GM18909 (cell line): ENCODE measurements around the gene OR11A1.

Source experiments
- ATAC-seq: cut with Tn5 transposase; IDR thresholded peaks from one replicate; pipeline ENCODE4 v1.9.1; 2021; ENCODE audit warnings: mild to moderate bottlenecking; ENCODE audit not compliant: unreplicated experiment, poor library complexity

The OR11A1 gene

DNA sequence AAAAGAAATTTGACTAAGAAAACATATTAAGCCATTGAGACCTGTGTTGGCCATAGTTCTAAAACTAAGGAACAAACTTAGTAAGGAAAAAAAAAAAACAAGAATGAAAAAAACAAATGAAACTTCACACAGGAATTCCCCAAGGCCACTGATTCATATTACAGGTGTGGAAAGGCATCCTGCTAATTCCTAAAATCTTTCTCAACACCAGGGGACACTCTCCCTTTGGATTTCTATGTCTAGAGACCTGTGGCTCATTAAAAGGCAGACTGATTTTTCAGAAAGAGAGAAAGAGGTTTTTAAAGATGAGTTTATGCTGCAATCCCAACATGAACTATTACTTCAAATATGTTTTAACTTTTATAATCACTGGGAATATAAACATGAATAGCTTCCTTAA, 42.3 kb downstream of the OR11A1 start, which contains the start of gene OR12D1:
Gene OR12D1, plus strand, starts transcription at position 341 of the 400 bp plus-strand sequence.
- no peak for ATAC-seq

GRCh38 chr6:29403801-29404200, 53.1 kb downstream of the OR11A1 start:
- no peak for ATAC-seq

- no peak for ATAC-seq
Observed at GRCh38 chr6:29399525-29399924, 57.3 kb downstream of the OR11A1 start.

GRCh38 chr6:29395331-29395730, 61.5 kb downstream of the OR11A1 start, which contains the start of gene OR12D2:
Gene OR12D2 (plus strand): TSS chr6:29395631. CDS start chr6:29396700, 1,069 bp downstream.
- no peak for ATAC-seq

GRCh38 chr6:29388533-29388932, 68.3 kb downstream of the OR11A1 start:
- ATAC-seq: no peak

DNA sequence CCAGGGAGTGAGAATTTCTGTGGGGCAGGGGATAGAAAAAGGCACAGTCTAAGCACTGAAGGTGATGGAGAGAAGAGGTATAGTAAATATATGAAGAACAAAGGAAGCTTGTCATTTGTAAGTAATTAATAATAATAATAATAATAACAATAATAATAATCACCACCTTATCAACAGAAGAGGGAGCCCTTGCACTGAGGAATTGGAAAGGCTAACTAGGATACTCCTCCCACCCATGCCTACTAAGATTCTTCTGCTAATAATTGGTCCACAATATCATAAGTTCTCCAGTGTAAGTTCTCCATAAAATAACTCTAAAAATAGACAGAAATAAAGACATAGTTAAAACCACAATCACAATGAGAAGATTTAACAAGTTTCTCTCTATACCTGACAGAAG, 80.9 kb downstream of the OR11A1 start:
- no peak for ATAC-seq
